B cell (primary cell): Measurements from ENCODE around the gene FBXO10. TPM values are rescaled to one million over a fixed set of nuclear protein-coding genes. Genes with fewer than 3 reads are reported as not detected.
A peak's percentile ranks its signal among the peaks of the same experiment; 100 is the strongest.

Experiments used
- ATAC-seq: fragments of 200-7000 bp; cut with Tn5 transposase; one replicate; pipeline ENCODE4 v1.10.0; 2021; ENCODE audit warnings: low read depth, mild to moderate bottlenecking, moderate number of reproducible peaks, moderate library complexity
- CTCF ChIA-PET: fragments of 350-600 bp; sonication (Branson Sonifier 250); formaldehyde crosslinking; loops from one replicate; lab custom pipeline; 2021; ENCODE audit warnings: antibody characterized with exemption, inconsistent platforms; lab: Charles Lee
- POLR2A ChIA-PET: fragments of 350-600 bp; sonication (Branson Sonifier 250); formaldehyde crosslinking; loops from one replicate; lab custom pipeline; 2021; ENCODE audit warnings: antibody characterized with exemption; lab: Charles Lee
- DNase-seq: peaks from one replicate; pipeline ENCODE4 v3.0.0; 2013
- H2AFZ ChIP-seq: 2 replicates; pipeline ENCODE4 v1.6.1; 2012; ENCODE audit warnings: mild to moderate bottlenecking, low read depth, low read length; ENCODE audit not compliant: insufficient read depth, poor library complexity, severe bottlenecking
- H3K27ac ChIP-seq, 2 donors: 1 replicate in 1 of 2; 2 replicates in 1 of 2; pipeline ENCODE4 v1.5.1; 2012 to 2013; ENCODE audit warnings: low read length in 2 of 2, mild to moderate bottlenecking in 2 of 2, moderate library complexity in 1 of 2
- H3K27me3 ChIP-seq, 4 experiments: fragments of 200-600 bp in 1 of 4; sonication (generic) in 1 of 4; replicated peaks in 1 of 4; 1 replicate in 2 of 4; 2 replicates in 2 of 4; pipeline versions ENCODE4 v1.6.1 to v1.7.0; 2013 to 2016; ENCODE audit warnings: low read length in 3 of 4, mild to moderate bottlenecking in 2 of 4, mixed read lengths in 1 of 4, moderate library complexity in 1 of 4; ENCODE audit not compliant: insufficient read depth in 4 of 4, control insufficient read depth in 3 of 4; ENCODE audit errors: control extremely low read depth in 1 of 4
- H3K36me3 ChIP-seq, 2 experiments: replicated peaks in 1 of 2; 1 replicate in 1 of 2; 2 replicates in 1 of 2; pipeline versions ENCODE4 v1.6.1 to v1.7.1; 2013; ENCODE audit warnings: low read length in 1 of 2; ENCODE audit not compliant: insufficient read depth in 2 of 2, control insufficient read depth in 1 of 2; ENCODE audit errors: control extremely low read depth in 1 of 2, extremely low read depth in 1 of 2
- H3K4me1 ChIP-seq, 2 donors: fragments of 200-600 bp in 1 of 2; sonication (generic) in 1 of 2; 1 replicate in 1 of 2; 2 replicates in 1 of 2; pipeline versions ENCODE4 v1.5.1 to v1.6.1; 2013 to 2017; ENCODE audit warnings: low read length in 2 of 2; ENCODE audit not compliant: control insufficient read depth in 2 of 2, insufficient read depth in 2 of 2
- H3K4me2 ChIP-seq: replicated peaks from 2 replicates; pipeline ENCODE3; 2012; ENCODE audit warnings: mild to moderate bottlenecking, low read depth, low read length; ENCODE audit not compliant: poor library complexity, severe bottlenecking
- H3K4me3 ChIP-seq, 5 experiments: fragments of 200-600 bp in 1 of 5; sonication (generic) in 1 of 5; 1 replicate in 3 of 5; 2 replicates in 2 of 5; pipeline versions ENCODE4 v1.5.1 to v1.7.0; 2011 to 2016; ENCODE audit warnings: low read length in 4 of 5, mild to moderate bottlenecking in 4 of 5, low read depth in 2 of 5, control low read depth in 1 of 5, moderate library complexity in 1 of 5; ENCODE audit not compliant: insufficient read depth in 1 of 5; ENCODE audit errors: control extremely low read depth in 1 of 5, extremely low read depth in 1 of 5
- H3K79me2 ChIP-seq: fragments of 200-600 bp; sonication (generic); one replicate; pipeline ENCODE4 v1.6.0; 2016; ENCODE audit warnings: low read length; ENCODE audit not compliant: control insufficient read depth, insufficient read depth
- H3K9ac ChIP-seq: fragments of 200-600 bp; sonication (generic); 2 replicates; pipeline ENCODE4 v1.6.1; 2017; ENCODE audit warnings: mild to moderate bottlenecking, low read length, moderate library complexity
- H3K9me3 ChIP-seq, 3 donors: one replicate each; pipeline versions ENCODE4 v1.6.1 to v1.7.1; 2013; ENCODE audit warnings: low read length in 2 of 3; ENCODE audit not compliant: control insufficient read depth in 2 of 3, insufficient read depth in 1 of 3; ENCODE audit errors: control extremely low read depth in 1 of 3
- H4K20me1 ChIP-seq: 2 replicates; pipeline ENCODE4 v1.6.0; 2012; ENCODE audit warnings: mild to moderate bottlenecking, low read length; ENCODE audit not compliant: insufficient read depth, control insufficient read depth, poor library complexity, severe bottlenecking
- H3K27ac Mint-ChIP-seq: one replicate; pipeline ENCODE4 v1.8.0; 2021; ENCODE audit warnings: mixed read lengths
- H3K27me3 Mint-ChIP-seq: one replicate; pipeline ENCODE4 v1.8.0; 2021; ENCODE audit warnings: mixed read lengths
- H3K4me1 Mint-ChIP-seq: one replicate; pipeline ENCODE4 v1.8.0; 2021; ENCODE audit warnings: mixed read lengths
- H3K4me3 Mint-ChIP-seq: one replicate; pipeline ENCODE4 v1.8.0; 2021; ENCODE audit warnings: mixed read lengths
- H3K9me3 Mint-ChIP-seq: one replicate; pipeline ENCODE4 v1.8.0; 2022; ENCODE audit warnings: mixed read lengths; ENCODE audit not compliant: insufficient read depth
- CTCF ChIP-seq: fragments of 200-600 bp; IDR thresholded peaks from one replicate; pipeline ENCODE4 v1.8.0; 2022; ENCODE audit warnings: antibody characterized with exemption, mild to moderate bottlenecking
- EZH2 ChIP-seq: IDR thresholded peaks from 2 replicates; pipeline ENCODE4 v1.6.1; 2012; ENCODE audit warnings: borderline replicate concordance, low read depth, mild to moderate bottlenecking, moderate library complexity, low read length; ENCODE audit not compliant: insufficient read depth, poor library complexity, severe bottlenecking
- WGBS: methylation state at CpG from one replicate; pipeline ENCODE4 v1.1.5; 2013; ENCODE audit warnings: missing lambda C conversion rate; ENCODE audit not compliant: insufficient coverage; 5-methylcytosine and 5-hydroxymethylcytosine counted together
- intact Hi-C: fragments of 100-400 bp; cut with micrococcal nuclease; formaldehyde crosslinking; loops from one replicate; pipeline ENCODE4 v1.10.0; 2022
- polyA plus RNA-seq: library from polyadenylated mRNA; depleted of rRNA; stranded (reverse); fragments of >200 nt; gene quantifications from 2 replicates; pipeline ENCODE4 v1.2.3, GENCODE V29; 2012
- total RNA-seq, 2 donors: library from RNA; stranded (reverse); fragments of 120-200 nt in 1 of 2; gene quantifications; 1 replicate in 1 of 2; 2 replicates in 1 of 2; pipeline versions ENCODE4 v1.2.3 to v1.2.4, GENCODE V29; 2013 to 2022

Gene FBXO10
- total and polyA plus RNA-seq, 2 donors (not counting 1 experiment from before 2014, with no cell fraction given): 18.6 to 67.3 TPM

GRCh38 chr9:37542895-37543294 lies 33.3 kb downstream of the FBXO10 start:
- H3K27me3 Mint-ChIP-seq: no peaks in the 10 kb centered on the region
- ChIA-PET POLR2A (no interaction called here), CTCF (interaction anchor here (0.6 to 1.5 kb wide), 2 partner anchors 21 to 50 kb away, joined by 3 read pairs; partner anchors contain the start of gene TOMM5)
- DNase-seq (no peak), ATAC-seq (no peak)
- H2AFZ ChIP-seq: no peak overlapping the region
- intact Hi-C loops: no loop called here
- no peak for TF ChIP-seq CTCF
- no peak for TF ChIP-seq EZH2
- no peak overlapping the region for H3K27ac ChIP-seq
- H3K9me3 Mint-ChIP-seq: peaks cover 2% of the 10 kb centered on the region
- peaks cover 6% of the 10 kb centered on the region for H3K79me2 ChIP-seq
- no peak overlapping the region for H3K4me3 ChIP-seq
- H3K4me3 Mint-ChIP-seq: no peak overlapping the region
- H3K4me1 Mint-ChIP-seq: peaks cover 38% of the 10 kb centered on the region
- H3K9ac ChIP-seq: no peak overlapping the region
- peaks cover 0 to 16% of the 10 kb centered on the region in 2 donors for H3K4me1 ChIP-seq
- peaks cover 0 to 4% (median 0%) of the 10 kb centered on the region in 3 donors for H3K9me3 ChIP-seq
- peaks cover 0 to 23% of the 10 kb centered on the region in 2 experiments for H3K36me3 ChIP-seq
- H3K27ac Mint-ChIP-seq: peak overlapping the region; percentile 3
- no peaks in the 10 kb centered on the region for H4K20me1 ChIP-seq
- no peak overlapping the region for H3K4me2 ChIP-seq
- WGBS: 50% methylated on average over 1 of the region's 1 CpG
- H3K27me3 ChIP-seq: no peaks in the 10 kb centered on the region

GRCh38 chr9:37542488-37542887 lies 33.7 kb downstream of the FBXO10 start:
- DNase-seq: no peak
- WGBS: 100% methylated on average over 1 of the region's 6 CpGs
- peaks cover 0 to 26% of the 10 kb centered on the region in 2 experiments for H3K36me3 ChIP-seq
- H3K9me3 ChIP-seq: peaks cover 0 to under 1% (median 0%) of the 10 kb centered on the region in 3 donors
- no peak for TF ChIP-seq EZH2
- TF ChIP-seq CTCF: no peak
- no peak overlapping the region for H3K4me2 ChIP-seq
- no peak for ATAC-seq
- no peak overlapping the region for H3K27ac ChIP-seq
- Mint-ChIP-seq H3K9me3 (peaks cover 2% of the 10 kb centered on the region), H3K27me3 (no peaks in the 10 kb centered on the region), H3K4me3 (no peak overlapping the region), H3K27ac (no peak overlapping the region), H3K4me1 (peaks cover 34% of the 10 kb centered on the region)
- H4K20me1 ChIP-seq: no peaks in the 10 kb centered on the region
- H3K4me3 ChIP-seq: no peak overlapping the region
- intact Hi-C loops: no loop called here
- H3K79me2 ChIP-seq: peaks cover 6% of the 10 kb centered on the region
- ChIA-PET POLR2A (no interaction called here), CTCF (interaction anchor here (0.6 to 1.5 kb wide), 2 partner anchors 22 to 50 kb away, joined by 3 read pairs; partner anchors contain the start of gene TOMM5)
- no peaks in the 10 kb centered on the region for H3K27me3 ChIP-seq
- no peak overlapping the region for H3K9ac ChIP-seq
- H3K4me1 ChIP-seq: peaks cover 0 to 13% of the 10 kb centered on the region in 2 donors
- no peak overlapping the region for H2AFZ ChIP-seq
